Measurements from ENCODE around the gene CDKN1B. TPM values are rescaled to one million over a fixed set of nuclear protein-coding genes. Genes with fewer than 3 reads are reported as not detected.

The CDKN1B gene
- total and polyA plus RNA-seq, 2 of the 13 experiments (the other 11 are each of a cell fraction or from before 2014, with no cell fraction given) = 20.1 to 37.2 TPM

DNA sequence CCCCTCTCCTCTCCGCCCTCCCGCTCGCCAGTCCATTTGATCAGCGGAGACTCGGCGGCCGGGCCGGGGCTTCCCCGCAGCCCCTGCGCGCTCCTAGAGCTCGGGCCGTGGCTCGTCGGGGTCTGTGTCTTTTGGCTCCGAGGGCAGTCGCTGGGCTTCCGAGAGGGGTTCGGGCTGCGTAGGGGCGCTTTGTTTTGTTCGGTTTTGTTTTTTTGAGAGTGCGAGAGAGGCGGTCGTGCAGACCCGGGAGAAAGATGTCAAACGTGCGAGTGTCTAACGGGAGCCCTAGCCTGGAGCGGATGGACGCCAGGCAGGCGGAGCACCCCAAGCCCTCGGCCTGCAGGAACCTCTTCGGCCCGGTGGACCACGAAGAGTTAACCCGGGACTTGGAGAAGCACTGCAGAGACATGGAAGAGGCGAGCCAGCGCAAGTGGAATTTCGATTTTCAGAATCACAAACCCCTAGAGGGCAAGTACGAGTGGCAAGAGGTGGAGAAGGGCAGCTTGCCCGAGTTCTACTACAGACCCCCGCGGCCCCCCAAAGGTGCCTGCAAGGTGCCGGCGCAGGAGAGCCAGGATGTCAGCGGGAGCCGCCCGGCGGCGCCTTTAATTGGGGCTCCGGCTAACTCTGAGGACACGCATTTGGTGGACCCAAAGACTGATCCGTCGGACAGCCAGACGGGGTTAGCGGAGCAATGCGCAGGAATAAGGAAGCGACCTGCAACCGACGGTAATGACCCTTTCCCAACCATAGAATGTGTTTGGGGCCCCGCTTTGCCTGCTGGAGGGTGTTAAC lies 615 bp downstream of the CDKN1B start (continued):
- TF ChIP-seq, protein P1, sequence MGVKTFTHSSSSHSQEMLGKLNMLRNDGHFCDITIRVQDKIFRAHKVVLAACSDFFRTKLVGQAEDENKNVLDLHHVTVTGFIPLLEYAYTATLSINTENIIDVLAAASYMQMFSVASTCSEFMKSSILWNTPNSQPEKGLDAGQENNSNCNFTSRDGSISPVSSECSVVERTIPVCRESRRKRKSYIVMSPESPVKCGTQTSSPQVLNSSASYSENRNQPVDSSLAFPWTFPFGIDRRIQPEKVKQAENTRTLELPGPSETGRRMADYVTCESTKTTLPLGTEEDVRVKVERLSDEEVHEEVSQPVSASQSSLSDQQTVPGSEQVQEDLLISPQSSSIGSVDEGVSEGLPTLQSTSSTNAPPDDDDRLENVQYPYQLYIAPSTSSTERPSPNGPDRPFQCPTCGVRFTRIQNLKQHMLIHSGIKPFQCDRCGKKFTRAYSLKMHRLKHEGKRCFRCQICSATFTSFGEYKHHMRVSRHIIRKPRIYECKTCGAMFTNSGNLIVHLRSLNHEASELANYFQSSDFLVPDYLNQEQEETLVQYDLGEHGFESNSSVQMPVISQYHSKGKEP (CRISPR knock-in tag; IDR thresholded peaks at IDR 0.05) = no peak
- TF ChIP-seq RBFOX2 (IDR thresholded peaks at IDR 0.05; ENCODE audit: low read depth, low read length) (peak; percentile 62), PTBP1 (IDR thresholded peaks at IDR 0.05; ENCODE audit: low read depth, low read length, poor library complexity, severe bottlenecking) (peak; percentile 36), ZNF543 (CRISPR knock-in tag; IDR thresholded peaks at IDR 0.05) (0 out of 2 replicates have a peak, but pooled peaks have one; percentile 35), TBX2 (CRISPR knock-in tag; IDR thresholded peaks at IDR 0.05; ENCODE audit: borderline replicate concordance) (0 out of 2 replicates have a peak, but pooled peaks have one; percentile 9), ZNF530 (CRISPR knock-in tag; IDR thresholded peaks at IDR 0.05; ENCODE audit: low read depth) (no peak), ZNF350 (CRISPR knock-in tag; IDR thresholded peaks at IDR 0.05; ENCODE audit: borderline replicate concordance, low read depth) (no peak; the same call in 1 of the 2 replicates), HDAC6 (IDR thresholded peaks at IDR 0.05; ENCODE audit: low read depth, low read length) (peak; percentile 51; the same call in 1 of the 2 replicates), NKX3-1 (CRISPR knock-in tag; IDR thresholded peaks at IDR 0.05) (no peak), YEATS4 (CRISPR knock-in tag; IDR thresholded peaks at IDR 0.05; ENCODE audit: borderline replicate concordance) (no peak), SALL2 (CRISPR knock-in tag; IDR thresholded peaks at IDR 0.05) (no peak), ZBTB38 (CRISPR knock-in tag; IDR thresholded peaks at IDR 0.05) (no peak), MAZ (IDR thresholded peaks at IDR 0.05; ENCODE audit: borderline replicate concordance, low read depth, low read length) (no peak), MAZ (CRISPR knock-in tag; IDR thresholded peaks at IDR 0.05; ENCODE audit: low read depth) (no peak), HES4 (CRISPR knock-in tag; IDR thresholded peaks at IDR 0.05; ENCODE audit: borderline replicate concordance) (no peak), ZNF674 (CRISPR knock-in tag; IDR thresholded peaks at IDR 0.05; ENCODE audit: low read depth) (no peak), CBX1 (IDR thresholded peaks at IDR 0.05; ENCODE audit: low read depth) (no peak), ZNF766 (CRISPR knock-in tag; IDR thresholded peaks at IDR 0.05; ENCODE audit: borderline replicate concordance) (no peak), ZMYM2 (CRISPR knock-in tag; IDR thresholded peaks at IDR 0.05) (no peak), FOXP1 (IDR thresholded peaks at IDR 0.05) (no peak), FOXP1 (CRISPR knock-in tag; IDR thresholded peaks at IDR 0.05) (no peak), HNRNPH1 (optimal IDR thresholded peaks at IDR 0.05; ENCODE audit: low read depth, low read length) (no peak), ZNF143 (CRISPR knock-in tag; IDR thresholded peaks at IDR 0.05) (no peak)
- TF ChIP-seq, protein P2, sequence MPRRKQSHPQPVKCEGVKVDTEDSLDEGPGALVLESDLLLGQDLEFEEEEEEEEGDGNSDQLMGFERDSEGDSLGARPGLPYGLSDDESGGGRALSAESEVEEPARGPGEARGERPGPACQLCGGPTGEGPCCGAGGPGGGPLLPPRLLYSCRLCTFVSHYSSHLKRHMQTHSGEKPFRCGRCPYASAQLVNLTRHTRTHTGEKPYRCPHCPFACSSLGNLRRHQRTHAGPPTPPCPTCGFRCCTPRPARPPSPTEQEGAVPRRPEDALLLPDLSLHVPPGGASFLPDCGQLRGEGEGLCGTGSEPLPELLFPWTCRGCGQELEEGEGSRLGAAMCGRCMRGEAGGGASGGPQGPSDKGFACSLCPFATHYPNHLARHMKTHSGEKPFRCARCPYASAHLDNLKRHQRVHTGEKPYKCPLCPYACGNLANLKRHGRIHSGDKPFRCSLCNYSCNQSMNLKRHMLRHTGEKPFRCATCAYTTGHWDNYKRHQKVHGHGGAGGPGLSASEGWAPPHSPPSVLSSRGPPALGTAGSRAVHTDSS (CRISPR knock-in tag; conservative IDR thresholded peaks at IDR 0.05) = 0 out of 2 replicates have a peak, but pooled peaks have one; percentile 60
- TF ChIP-seq, protein P3, sequence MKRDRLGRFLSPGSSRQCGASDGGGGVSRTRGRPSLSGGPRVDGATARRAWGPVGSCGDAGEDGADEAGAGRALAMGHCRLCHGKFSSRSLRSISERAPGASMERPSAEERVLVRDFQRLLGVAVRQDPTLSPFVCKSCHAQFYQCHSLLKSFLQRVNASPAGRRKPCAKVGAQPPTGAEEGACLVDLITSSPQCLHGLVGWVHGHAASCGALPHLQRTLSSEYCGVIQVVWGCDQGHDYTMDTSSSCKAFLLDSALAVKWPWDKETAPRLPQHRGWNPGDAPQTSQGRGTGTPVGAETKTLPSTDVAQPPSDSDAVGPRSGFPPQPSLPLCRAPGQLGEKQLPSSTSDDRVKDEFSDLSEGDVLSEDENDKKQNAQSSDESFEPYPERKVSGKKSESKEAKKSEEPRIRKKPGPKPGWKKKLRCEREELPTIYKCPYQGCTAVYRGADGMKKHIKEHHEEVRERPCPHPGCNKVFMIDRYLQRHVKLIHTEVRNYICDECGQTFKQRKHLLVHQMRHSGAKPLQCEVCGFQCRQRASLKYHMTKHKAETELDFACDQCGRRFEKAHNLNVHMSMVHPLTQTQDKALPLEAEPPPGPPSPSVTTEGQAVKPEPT (CRISPR knock-in tag; IDR thresholded peaks at IDR 0.05; ENCODE audit: low read depth) = no peak
- TF ChIP-seq, protein P4, sequence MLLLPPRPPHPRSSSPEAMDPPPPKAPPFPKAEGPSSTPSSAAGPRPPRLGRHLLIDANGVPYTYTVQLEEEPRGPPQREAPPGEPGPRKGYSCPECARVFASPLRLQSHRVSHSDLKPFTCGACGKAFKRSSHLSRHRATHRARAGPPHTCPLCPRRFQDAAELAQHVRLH (CRISPR knock-in tag; IDR thresholded peaks at IDR 0.05; ENCODE audit: borderline replicate concordance, low read depth) = no peak
